Superior temporal gyrus (tissue), 1 donor: Measurements from ENCODE around the gene KCNMB3.
A peak's percentile ranks its signal among the peaks of the same experiment; 100 is the strongest.
"Not testable (repeated sequence)": the region's sequence is repeated elsewhere in the genome, so short reads cannot be mapped to it uniquely, and the experiment has no call there.

ENCODE experiments used
- DNase-seq: peaks from one replicate; pipeline ENCODE4 v3.0.0-alpha.2; 2016; ENCODE audit errors: extremely low spot score

Gene KCNMB3

GRCh38 chr3:179264449-179264848 lies 13.5 kb upstream of the KCNMB3 start:
- DNase-seq, result no peak

- DNase-seq, result no peak
Observed at GRCh38 chr3:179263134-179263533, 12.2 kb upstream of the KCNMB3 start.

GRCh38 chr3:179260949-179261765 lies 10.2 kb upstream of the KCNMB3 start:
- peak; percentile 48 for DNase-seq

GRCh38 chr3:179259959-179260756 lies 9.2 kb upstream of the KCNMB3 start:
- not testable (repeated sequence) for DNase-seq

- no peak for DNase-seq
Observed at GRCh38 chr3:179258820-179259219, 7.9 kb upstream of the KCNMB3 start.

- not testable (repeated sequence) for DNase-seq
Observed at GRCh38 chr3:179257742-179258141, 6.8 kb upstream of the KCNMB3 start.

- no peak for DNase-seq
Observed at GRCh38 chr3:179256813-179257212, 5.9 kb upstream of the KCNMB3 start.

- no peak for DNase-seq
Observed at GRCh38 chr3:179247289-179248015, 3.5 kb downstream of the KCNMB3 start.

- DNase-seq, result no peak
Observed at GRCh38 chr3:179244878-179245277, 6.0 kb downstream of the KCNMB3 start.

GRCh38 chr3:179242859-179243258 lies 8.1 kb downstream of the KCNMB3 start:
- not testable (repeated sequence) for DNase-seq

GRCh38 chr3:179240299-179240698 lies 10.6 kb downstream of the KCNMB3 start:
- not testable (repeated sequence) for DNase-seq

- no peak for DNase-seq
Observed at GRCh38 chr3:179236669-179237301, 14.1 kb downstream of the KCNMB3 start.

GRCh38 chr3:179234199-179234598 lies 16.7 kb downstream of the KCNMB3 start:
- DNase-seq, result no peak

GRCh38 chr3:179233043-179233442 lies 17.9 kb downstream of the KCNMB3 start:
- DNase-seq, result no peak

GRCh38 chr3:179229177-179229576 lies 21.7 kb downstream of the KCNMB3 start:
- DNase-seq, result no peak

- no peak for DNase-seq
Observed at GRCh38 chr3:179227349-179227748, 23.6 kb downstream of the KCNMB3 start.

- DNase-seq, result no peak
Observed at GRCh38 chr3:179224584-179224983, 26.3 kb downstream of the KCNMB3 start.

GRCh38 chr3:179223548-179223947 lies 27.4 kb downstream of the KCNMB3 start:
- DNase-seq, result no peak

- not testable (repeated sequence) for DNase-seq
Observed at GRCh38 chr3:179218213-179218612, 32.7 kb downstream of the KCNMB3 start.

GRCh38 chr3:179215550-179215949 lies 35.4 kb downstream of the KCNMB3 start:
- DNase-seq, result not testable (repeated sequence)

- DNase-seq, result no peak
Observed at GRCh38 chr3:179200790-179201189, 50.1 kb downstream of the KCNMB3 start.

- DNase-seq, result no peak
Observed at GRCh38 chr3:179196700-179197099, 54.2 kb downstream of the KCNMB3 start.
